ENCODE results near the gene FAHD2A. TPM values are rescaled to one million over a fixed set of nuclear protein-coding genes. Genes with fewer than 3 reads are reported as not detected.
A peak's percentile ranks its signal among the peaks of the same experiment; 100 is the strongest.
"Not testable (repeated sequence)": the region's sequence is repeated elsewhere in the genome, so short reads cannot be mapped to it uniquely, and the experiment has no call there.

FAHD2A gene
- total and polyA plus RNA-seq, 2 donors (not counting 3 experiments of a cell fraction or from before 2014, with no cell fraction given), result 33.1 to 37.0 TPM

DNA sequence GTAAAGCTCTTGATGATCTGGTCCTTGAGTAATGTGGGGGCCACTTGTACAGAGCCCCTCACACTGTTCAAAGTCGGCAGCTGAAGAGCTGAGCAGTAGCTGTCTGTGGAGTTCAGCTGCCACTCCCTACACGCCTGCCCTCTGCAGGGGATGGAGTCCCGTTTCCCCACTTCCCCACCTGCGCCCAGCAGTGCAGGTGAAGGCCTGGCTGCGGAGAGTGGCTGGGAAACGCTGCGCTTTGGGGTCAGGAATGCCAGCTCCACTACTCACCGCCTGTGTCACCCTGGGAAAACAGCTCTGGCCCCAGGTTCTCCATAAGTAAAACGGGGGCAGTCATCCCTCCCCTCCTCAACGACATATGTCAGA is 521 bp upstream of the FAHD2A start:
- intact Hi-C loops (cut with micrococcal nuclease), result loop anchor here (1.0 kb wide), 2 partner anchors 13 to 56 kb away; no protein-coding TSS in a partner anchor
- peaks cover 16% of the 10 kb centered on the region for H3K79me2 ChIP-seq (ENCODE audit: control insufficient read depth, insufficient read depth, low read length)
- CTCF ChIA-PET, result interaction anchor here (2.0 to 3.2 kb wide), 2 partner anchors 13 to 57 kb away, joined by 12 to 35 read pairs; no protein-coding TSS in a partner anchor

DNA sequence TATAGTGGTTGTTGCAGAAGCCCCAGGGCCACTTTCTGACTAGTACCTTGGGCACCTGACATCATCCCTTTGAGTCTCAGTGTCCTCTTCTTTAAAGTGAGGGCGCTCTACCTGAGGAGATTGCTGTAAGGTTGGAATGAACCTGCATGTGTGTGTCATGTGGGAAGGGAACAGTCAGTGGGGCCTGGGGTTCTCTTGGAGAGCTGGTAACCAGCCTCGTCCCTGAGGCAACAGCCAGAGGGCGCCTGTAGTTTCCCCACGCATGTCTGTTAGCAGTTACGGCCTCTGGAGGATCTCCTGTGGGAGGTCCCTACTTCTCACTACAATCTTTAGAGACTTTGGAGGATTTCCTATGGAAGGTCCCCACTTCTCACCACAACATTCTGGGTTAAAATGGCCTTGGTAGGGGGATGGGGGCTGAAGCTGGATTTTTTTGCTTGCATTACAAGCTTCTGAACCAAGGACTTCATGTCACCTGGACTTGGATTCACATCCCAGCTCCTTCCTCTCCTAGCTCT is 755 bp downstream of the FAHD2A start:
- POLR2A ChIA-PET; intact Hi-C loops (cut with micrococcal nuclease); H3K9me3 ChIP-seq (replicated peaks; ENCODE audit: control insufficient read depth, insufficient read depth, low read length); H3K27me3 ChIP-seq (ENCODE audit: control insufficient read depth in 2 of 2, insufficient read depth in 2 of 2, low read length in 2 of 2); dilution Hi-C loops (cut with MboI; ENCODE audit: extremely low pct_ligation_motif_present, low sequenced_read_pairs); DNase-seq (ENCODE audit: low read depth, low spot score); H3K9me1 ChIP-seq (replicated peaks; ENCODE audit: control insufficient read depth, extremely low read depth, insufficient read depth, low read length); H3K36me3 ChIP-seq (ENCODE audit: control insufficient read depth in 2 of 2, extremely low read depth in 1 of 2, insufficient read depth in 2 of 2, low read length in 2 of 2); H4K20me1 ChIP-seq (replicated peaks; ENCODE audit: control insufficient read depth, extremely low read depth, insufficient read depth, low read length); BruUV-seq (replicated peaks): not testable (repeated sequence)
- peak overlapping the region; percentile 60 to 95 (median 73) for H3K4me3 ChIP-seq (replicated peaks in 1 of 3; ENCODE audit: insufficient read depth in 1 of 3, low read depth in 1 of 3, low read length in 3 of 3)
- TF ChIP-seq, protein P1, sequence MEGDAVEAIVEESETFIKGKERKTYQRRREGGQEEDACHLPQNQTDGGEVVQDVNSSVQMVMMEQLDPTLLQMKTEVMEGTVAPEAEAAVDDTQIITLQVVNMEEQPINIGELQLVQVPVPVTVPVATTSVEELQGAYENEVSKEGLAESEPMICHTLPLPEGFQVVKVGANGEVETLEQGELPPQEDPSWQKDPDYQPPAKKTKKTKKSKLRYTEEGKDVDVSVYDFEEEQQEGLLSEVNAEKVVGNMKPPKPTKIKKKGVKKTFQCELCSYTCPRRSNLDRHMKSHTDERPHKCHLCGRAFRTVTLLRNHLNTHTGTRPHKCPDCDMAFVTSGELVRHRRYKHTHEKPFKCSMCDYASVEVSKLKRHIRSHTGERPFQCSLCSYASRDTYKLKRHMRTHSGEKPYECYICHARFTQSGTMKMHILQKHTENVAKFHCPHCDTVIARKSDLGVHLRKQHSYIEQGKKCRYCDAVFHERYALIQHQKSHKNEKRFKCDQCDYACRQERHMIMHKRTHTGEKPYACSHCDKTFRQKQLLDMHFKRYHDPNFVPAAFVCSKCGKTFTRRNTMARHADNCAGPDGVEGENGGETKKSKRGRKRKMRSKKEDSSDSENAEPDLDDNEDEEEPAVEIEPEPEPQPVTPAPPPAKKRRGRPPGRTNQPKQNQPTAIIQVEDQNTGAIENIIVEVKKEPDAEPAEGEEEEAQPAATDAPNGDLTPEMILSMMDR (IDR thresholded peaks at IDR 0.05; ENCODE audit: extremely low read depth in 1 of 2, insufficient read depth in 1 of 2, low read depth in 1 of 2, low read length in 2 of 2), result peak; percentile 26 to 46
- H2AFZ ChIP-seq (ENCODE audit: low read depth, low read length), result peak overlapping the region; percentile 99
- peak overlapping the region; percentile 85 for H3K9ac ChIP-seq (replicated peaks; ENCODE audit: extremely low read depth, insufficient read depth, low read length)
- peak overlapping the region; percentile 85 for H3K27ac ChIP-seq (ENCODE audit: insufficient read depth, low read depth, low read length)
- H3K4me1 ChIP-seq (ENCODE audit: control insufficient read depth, extremely low read depth, insufficient read depth, low read length), result peaks cover 13% of the 10 kb centered on the region
- H3K4me2 ChIP-seq (ENCODE audit: insufficient read depth, low read length), result peak overlapping the region; percentile 84
- H3K79me2 ChIP-seq (ENCODE audit: control insufficient read depth, insufficient read depth, low read length), result peaks cover 16% of the 10 kb centered on the region
- CTCF ChIA-PET, result interaction anchor here (1.4 to 3.2 kb wide), 5 partner anchors 10 to 58 kb away, joined by 3 to 35 read pairs (median 7); no protein-coding TSS in a partner anchor
- FAIRE-seq, result peak; percentile 62

More for the DNA sequence above, 521 bp upstream of the FAHD2A start:
- peaks cover 13% of the 10 kb centered on the region for H3K4me1 ChIP-seq (ENCODE audit: control insufficient read depth, extremely low read depth, insufficient read depth, low read length)
- H4K20me1 ChIP-seq (replicated peaks; ENCODE audit: control insufficient read depth, extremely low read depth, insufficient read depth, low read length); dilution Hi-C loops (cut with MboI; ENCODE audit: extremely low pct_ligation_motif_present, low sequenced_read_pairs); FAIRE-seq; H3K9me1 ChIP-seq (replicated peaks; ENCODE audit: control insufficient read depth, extremely low read depth, insufficient read depth, low read length); H3K27me3 ChIP-seq (ENCODE audit: control insufficient read depth in 2 of 2, insufficient read depth in 2 of 2, low read length in 2 of 2); H3K9me3 ChIP-seq (replicated peaks; ENCODE audit: control insufficient read depth, insufficient read depth, low read length); H3K36me3 ChIP-seq (ENCODE audit: control insufficient read depth in 2 of 2, extremely low read depth in 1 of 2, insufficient read depth in 2 of 2, low read length in 2 of 2); POLR2A ChIA-PET; DNase-seq (ENCODE audit: low read depth, low spot score): not testable (repeated sequence)
- peak overlapping the region; percentile 60 to 95 (median 73) for H3K4me3 ChIP-seq (replicated peaks in 1 of 3; ENCODE audit: insufficient read depth in 1 of 3, low read depth in 1 of 3, low read length in 3 of 3)
- H3K9ac ChIP-seq (replicated peaks; ENCODE audit: extremely low read depth, insufficient read depth, low read length), result peak overlapping the region; percentile 85
- H2AFZ ChIP-seq (ENCODE audit: low read depth, low read length), result peak overlapping the region; percentile 99
- H3K4me2 ChIP-seq (ENCODE audit: insufficient read depth, low read length), result peak overlapping the region; percentile 74
- BruUV-seq (replicated peaks), result TSS peak; percentile 83
- peak overlapping the region; percentile 85 for H3K27ac ChIP-seq (ENCODE audit: insufficient read depth, low read depth, low read length)

DNA sequence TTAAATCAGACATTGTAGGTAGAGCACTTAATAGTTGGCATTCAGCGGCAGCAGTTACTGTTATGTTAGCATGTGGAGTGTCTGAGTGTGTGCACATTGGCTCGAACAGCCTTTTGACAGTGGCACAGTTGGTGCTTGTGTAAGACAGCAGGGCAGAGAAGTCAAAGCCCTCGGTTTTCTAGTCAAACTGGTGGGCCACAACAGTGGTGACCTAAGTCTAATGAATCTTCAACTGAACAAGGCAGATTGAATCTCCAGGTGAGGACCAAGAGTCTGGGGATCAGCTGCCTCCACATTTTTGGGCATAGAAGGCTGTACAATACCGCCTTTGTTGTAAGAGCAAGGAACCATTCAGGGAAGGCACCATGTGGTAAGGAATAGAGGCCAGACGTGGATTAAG is 1.3 kb downstream of the FAHD2A start:
- intact Hi-C loops (cut with micrococcal nuclease); H3K27ac ChIP-seq (ENCODE audit: insufficient read depth, low read depth, low read length); DNase-seq (ENCODE audit: low read depth, low spot score); H3K9me3 ChIP-seq (replicated peaks; ENCODE audit: control insufficient read depth, insufficient read depth, low read length); POLR2A ChIA-PET; dilution Hi-C loops (cut with MboI; ENCODE audit: extremely low pct_ligation_motif_present, low sequenced_read_pairs); H3K36me3 ChIP-seq (ENCODE audit: control insufficient read depth in 2 of 2, extremely low read depth in 1 of 2, insufficient read depth in 2 of 2, low read length in 2 of 2); H4K20me1 ChIP-seq (replicated peaks; ENCODE audit: control insufficient read depth, extremely low read depth, insufficient read depth, low read length); BruUV-seq (replicated peaks); H3K4me3 ChIP-seq (replicated peaks in 1 of 3; ENCODE audit: insufficient read depth in 1 of 3, low read depth in 1 of 3, low read length in 3 of 3); H3K9ac ChIP-seq (replicated peaks; ENCODE audit: extremely low read depth, insufficient read depth, low read length); H3K27me3 ChIP-seq (ENCODE audit: control insufficient read depth in 2 of 2, insufficient read depth in 2 of 2, low read length in 2 of 2); FAIRE-seq; H2AFZ ChIP-seq (ENCODE audit: low read depth, low read length); H3K9me1 ChIP-seq (replicated peaks; ENCODE audit: control insufficient read depth, extremely low read depth, insufficient read depth, low read length): not testable (repeated sequence)
- Histone ChIP-seq H3K4me1 (ENCODE audit: control insufficient read depth, extremely low read depth, insufficient read depth, low read length) (peaks cover 13% of the 10 kb centered on the region), H3K4me2 (ENCODE audit: insufficient read depth, low read length) (peak overlapping the region; percentile 84), H3K79me2 (ENCODE audit: control insufficient read depth, insufficient read depth, low read length) (peaks cover 16% of the 10 kb centered on the region)
- CTCF ChIA-PET, result interaction anchor here (1.4 to 3.2 kb wide), 5 partner anchors 11 to 59 kb away, joined by 3 to 35 read pairs (median 7); no protein-coding TSS in a partner anchor
